Omental fat pad (tissue), 4 donors: Measurements from ENCODE around the gene MFSD12. TPM values are rescaled to one million over a fixed set of nuclear protein-coding genes. Genes with fewer than 3 reads are reported as not detected.

ENCODE experiments used
- ATAC-seq: fragments of 150-250 bp; one replicate; pipeline ENCODE4 v1.9.1; 2016; ENCODE audit warnings: mild to moderate bottlenecking, moderate library complexity; ENCODE audit not compliant: low FRiP score
- DNase-seq: peaks from one replicate; pipeline ENCODE4 v3.0.0-alpha.2; 2019; ENCODE audit warnings: low spot score
- CTCF ChIP-seq, 3 donors: fragments of 450-650 bp; IDR thresholded peaks; one replicate each; pipeline ENCODE4 v1.5.1; 2016 to 2017; ENCODE audit warnings: antibody characterized with exemption in 3 of 3, mild to moderate bottlenecking in 3 of 3, moderate library complexity in 2 of 3
- total RNA-seq, 4 donors: library from RNA; depleted of rRNA; stranded (reverse); fragments of >200 nt; gene quantifications; one replicate each; pipeline ENCODE4 v1.1.0, GENCODE V29; 2016

MFSD12 gene
- total RNA-seq, 4 donors from 2014 or later, result 27.7 to 127 (median 53.3) TPM

DNA sequence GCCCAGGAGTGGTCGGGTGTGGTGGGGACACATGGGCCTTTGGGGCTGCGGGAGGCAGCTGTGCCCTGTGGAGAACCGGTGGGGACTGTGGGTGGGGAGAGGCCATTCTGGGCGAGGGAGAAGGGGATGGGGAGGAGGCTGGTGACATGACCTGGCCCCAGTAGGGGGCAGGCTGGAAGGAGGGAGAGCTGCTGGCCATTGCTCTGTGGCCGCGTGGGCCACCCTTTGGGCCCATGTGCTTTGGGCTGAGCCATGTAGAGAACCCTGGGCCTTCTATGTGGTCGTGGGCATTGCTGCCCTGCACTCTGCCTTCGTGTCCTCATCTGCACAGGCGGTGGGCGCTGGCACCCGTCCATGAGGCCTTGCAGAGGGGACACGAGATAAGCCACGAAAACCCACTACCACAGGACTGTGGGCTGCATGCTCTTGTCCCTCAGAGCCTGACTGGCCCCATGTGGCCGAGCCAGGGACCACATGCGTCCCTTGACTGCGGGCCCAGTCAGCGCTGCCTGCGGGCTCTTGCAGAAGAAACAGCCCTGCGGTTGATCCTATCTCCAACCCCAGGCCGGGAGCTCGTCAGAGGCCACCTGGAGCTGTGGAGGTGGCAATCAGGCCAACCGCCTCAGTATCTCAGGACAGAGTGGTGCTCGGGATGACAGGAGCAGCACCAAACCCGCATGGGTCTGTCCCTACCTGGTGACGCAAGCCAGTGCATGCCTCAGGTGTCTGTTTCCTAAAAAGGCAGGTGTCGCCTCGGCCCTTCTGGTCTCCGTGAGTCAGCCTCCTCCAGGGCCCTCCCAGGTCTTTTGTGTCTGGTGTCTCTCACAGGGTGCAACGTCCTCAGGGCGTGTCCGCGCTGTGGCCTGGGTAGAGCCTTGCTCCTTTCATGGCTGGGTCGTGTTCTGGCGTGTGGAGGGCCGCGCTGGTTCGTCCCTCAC is 37.0 kb downstream of the MFSD12 start:
- no peak for TF ChIP-seq CTCF (IDR thresholded peaks at IDR 0.05)
- ATAC-seq (no peak), DNase-seq (no peak)

- ATAC-seq (no peak), DNase-seq (no peak)
- TF ChIP-seq CTCF (IDR thresholded peaks at IDR 0.05), result no peak
These were observed 38.3 kb downstream of the MFSD12 start for GRCh38 chr19:3519126-3519525.

DNA sequence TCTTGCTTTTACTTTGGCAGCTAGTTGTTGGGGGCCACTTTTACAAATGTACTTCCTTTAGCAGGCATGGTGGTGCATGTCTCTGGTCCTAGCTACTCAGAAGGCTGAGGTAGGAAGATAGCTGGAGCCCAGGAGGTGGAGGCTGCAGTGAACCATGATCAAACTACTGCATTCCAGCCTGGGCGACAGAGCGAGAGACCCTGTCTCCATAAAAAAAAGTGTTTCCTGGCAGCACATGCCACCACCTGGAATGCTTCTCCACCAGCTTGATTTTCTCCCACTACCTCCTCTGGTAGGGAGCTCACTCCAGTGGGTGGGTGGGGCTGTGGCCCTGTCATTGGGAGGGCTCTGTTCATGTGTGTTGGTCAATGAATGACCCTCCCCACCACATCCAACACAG is 38.7 kb downstream of the MFSD12 start:
- no peak for ATAC-seq
- DNase-seq, result no peak
- TF ChIP-seq CTCF (IDR thresholded peaks at IDR 0.05), result no peak

- DNase-seq, result no peak
- no peak for ATAC-seq
- no peak for TF ChIP-seq CTCF (IDR thresholded peaks at IDR 0.05)
These were observed 39.1 kb downstream of the MFSD12 start for GRCh38 chr19:3518255-3518654.

DNA sequence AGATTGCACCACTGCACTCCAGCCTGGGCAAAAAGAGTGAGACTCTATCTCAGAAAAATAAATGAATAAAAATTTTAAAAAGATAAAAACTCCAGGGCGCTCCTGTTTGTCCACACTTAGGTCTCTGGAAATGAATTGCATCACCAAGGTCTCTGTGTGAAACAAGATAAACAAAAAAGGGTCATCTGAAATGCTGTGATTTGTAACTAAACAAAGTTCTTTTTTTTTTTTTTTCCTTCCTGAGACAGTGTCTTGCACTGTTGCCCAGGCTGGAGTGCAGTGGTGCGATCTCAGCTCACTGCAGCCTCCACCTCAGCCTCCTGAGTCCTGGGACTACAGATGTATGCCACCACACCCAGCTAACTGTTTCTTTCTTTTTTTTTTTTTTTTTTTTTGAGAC is 39.7 kb downstream of the MFSD12 start:
- DNase-seq (no peak), ATAC-seq (no peak)

DNA sequence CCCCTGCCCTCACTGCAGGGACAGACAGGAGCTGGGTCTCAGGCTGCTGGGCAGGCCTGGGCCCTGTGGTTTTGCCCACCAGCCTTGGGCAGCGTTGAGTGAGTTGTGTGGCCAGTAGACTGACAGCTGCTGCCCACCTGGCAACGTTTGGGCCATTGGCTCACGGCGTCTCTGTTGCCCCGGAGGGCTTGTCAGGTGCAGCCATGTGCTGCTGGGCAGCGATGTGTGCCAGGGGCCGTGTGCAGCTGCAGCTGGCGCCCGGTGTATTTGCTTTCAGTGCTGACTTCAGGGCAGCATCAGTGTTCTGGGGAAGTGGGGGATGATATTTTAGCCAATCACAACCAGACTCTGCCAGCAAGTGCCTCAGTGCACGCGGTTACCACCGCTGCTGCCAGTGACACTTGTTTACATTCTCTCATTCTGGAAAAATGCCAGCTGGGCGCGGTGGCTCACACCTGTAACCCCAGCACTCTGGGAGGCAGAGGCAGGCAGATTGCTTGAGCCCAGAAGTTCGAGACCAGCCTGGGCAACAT is 40.6 kb downstream of the MFSD12 start:
- no peak for ATAC-seq
- TF ChIP-seq CTCF (IDR thresholded peaks at IDR 0.05), result no peak
- no peak for DNase-seq

More for the DNA sequence above, 39.7 kb downstream of the MFSD12 start:
- TF ChIP-seq CTCF (IDR thresholded peaks at IDR 0.05), result no peak
